HL-60/S4 treated with phorbol 12-myristate 13-acetate at 8.2 ng/mL for 4 days and 3 days (cell line): ENCODE data around the gene ZDHHC3.
"Not testable (repeated sequence)": the region's sequence is repeated elsewhere in the genome, so short reads cannot be mapped to it uniquely, and the experiment has no call there.

Source experiments
- in situ Hi-C: fragments of 300-500 bp; cut with MboI; formaldehyde crosslinking; loops from 2 replicates; pipeline ENCODE4 v1.15.0; 2022; ENCODE audit warnings: low sequenced_read_pairs

ZDHHC3 gene

GRCh38 chr3:44996556-44996969, 20.6 kb upstream of the ZDHHC3 start:
- in situ Hi-C loops, result no loop called here

DNA sequence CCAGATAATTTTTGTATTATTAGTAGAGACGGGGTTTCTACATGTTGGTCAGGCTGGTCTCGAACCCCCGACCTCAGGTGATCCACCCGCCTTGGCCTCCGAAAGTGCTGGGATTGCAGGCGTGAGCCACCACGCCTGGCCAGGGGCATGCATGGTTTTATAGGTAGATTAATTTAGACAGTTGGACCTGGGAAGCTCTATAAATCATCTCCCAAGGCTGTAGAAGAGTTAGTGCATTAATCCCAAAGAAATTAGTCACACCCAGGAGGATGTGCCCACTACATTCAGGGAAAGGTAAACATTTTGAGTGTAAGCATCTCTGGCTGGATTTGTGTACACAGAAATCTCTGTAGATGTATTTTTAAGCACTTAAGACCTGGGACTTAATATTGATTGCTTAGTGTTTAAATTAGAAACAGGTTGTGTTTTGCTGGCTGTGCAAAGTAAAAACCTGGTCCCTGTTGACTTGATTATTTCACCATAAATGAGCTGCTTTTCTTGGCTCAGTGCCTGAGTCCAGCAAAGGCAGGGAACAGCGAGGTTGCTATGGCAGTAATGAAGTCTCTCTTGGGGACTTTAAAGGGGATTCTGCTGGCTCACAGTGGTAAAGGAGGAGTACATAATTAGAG, 19.3 kb upstream of the ZDHHC3 start:
- in situ Hi-C loops, result no loop called here

GRCh38 chr3:44993471-44994205, 17.7 kb upstream of the ZDHHC3 start:
- in situ Hi-C loops, result no loop called here

GRCh38 chr3:44992555-44993470, 16.8 kb upstream of the ZDHHC3 start:
- in situ Hi-C loops, result no loop called here

- in situ Hi-C loops, result no loop called here
Observed at GRCh38 chr3:44991326-44991725, 15.4 kb upstream of the ZDHHC3 start.

DNA sequence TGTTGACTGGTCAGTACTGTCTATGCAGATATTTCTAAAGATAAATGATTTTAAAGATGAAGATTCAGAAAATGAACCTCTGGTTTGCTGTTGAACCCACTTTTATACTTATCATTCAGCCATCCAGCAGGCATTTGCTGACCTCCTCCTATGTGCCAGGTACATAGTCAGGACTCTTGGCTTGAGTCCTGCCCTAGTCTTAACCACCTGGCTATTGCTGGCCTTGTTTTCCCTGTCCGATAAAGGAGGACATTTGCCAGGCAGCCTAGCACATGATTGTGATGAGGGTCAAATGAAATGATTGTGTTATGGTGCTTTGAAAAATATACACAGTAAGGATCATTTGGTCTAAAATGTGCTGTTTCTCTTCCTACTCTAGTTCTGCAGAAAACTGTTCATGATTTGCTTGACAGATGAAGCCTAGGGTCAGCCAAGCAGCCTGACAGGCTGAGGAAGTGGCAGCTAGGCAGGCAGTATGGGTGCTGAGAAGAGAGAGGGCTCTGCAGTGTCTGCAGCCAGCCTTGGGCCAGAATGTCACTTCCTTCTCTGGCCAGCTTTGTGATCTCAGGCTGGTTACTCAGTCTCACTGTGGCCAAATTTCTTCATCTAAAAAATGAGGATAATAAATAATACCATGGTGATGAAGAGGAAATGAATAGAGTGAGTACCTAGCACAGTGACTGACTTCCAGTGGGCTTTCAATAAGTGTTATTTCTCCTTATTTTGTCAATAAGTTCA, 13.8 kb upstream of the ZDHHC3 start:
- in situ Hi-C loops, result no loop called here

DNA sequence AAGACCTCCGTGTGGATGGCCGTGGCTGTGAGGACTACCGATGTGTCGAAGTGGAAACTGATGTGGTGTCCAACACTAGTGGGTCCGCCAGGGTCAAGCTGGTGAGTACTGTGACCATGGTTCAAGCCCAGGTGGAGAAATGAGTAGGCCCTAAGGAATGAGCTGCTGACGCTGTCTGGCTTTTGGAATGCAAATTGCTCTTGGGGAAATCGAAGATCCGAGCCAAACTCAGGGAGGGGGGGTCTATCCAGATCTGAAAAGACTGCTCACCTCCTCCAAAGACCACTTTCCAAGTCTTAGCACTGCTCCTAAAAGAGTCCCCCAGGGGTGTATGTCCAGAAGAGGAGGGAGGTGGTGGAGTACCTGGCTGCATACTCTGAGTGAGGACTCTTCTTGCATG, 13.2 kb upstream of the ZDHHC3 start:
- in situ Hi-C loops, result no loop called here

DNA sequence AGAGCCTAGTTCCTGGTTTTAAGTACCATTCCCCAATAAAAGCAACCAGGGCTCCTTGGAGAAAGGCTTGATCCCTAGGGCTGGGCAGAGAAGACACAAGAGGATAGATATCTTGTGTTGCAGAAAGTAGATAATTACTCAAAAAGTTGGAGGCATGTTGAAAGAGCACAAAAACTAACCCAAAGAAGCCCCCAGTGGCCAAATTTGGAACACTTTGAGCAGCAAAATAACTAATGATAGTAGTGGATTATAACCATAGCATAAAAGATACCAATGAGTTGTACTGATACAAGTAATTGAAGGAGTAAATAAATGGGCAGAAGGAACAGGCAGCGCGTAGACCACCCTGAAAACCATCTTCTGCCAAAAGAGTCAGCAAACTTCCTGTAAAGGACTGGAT, 12.1 kb upstream of the ZDHHC3 start:
- in situ Hi-C loops, result no loop called here

- in situ Hi-C loops, result no loop called here
Observed at GRCh38 chr3:44987332-44987731, 11.4 kb upstream of the ZDHHC3 start.

DNA sequence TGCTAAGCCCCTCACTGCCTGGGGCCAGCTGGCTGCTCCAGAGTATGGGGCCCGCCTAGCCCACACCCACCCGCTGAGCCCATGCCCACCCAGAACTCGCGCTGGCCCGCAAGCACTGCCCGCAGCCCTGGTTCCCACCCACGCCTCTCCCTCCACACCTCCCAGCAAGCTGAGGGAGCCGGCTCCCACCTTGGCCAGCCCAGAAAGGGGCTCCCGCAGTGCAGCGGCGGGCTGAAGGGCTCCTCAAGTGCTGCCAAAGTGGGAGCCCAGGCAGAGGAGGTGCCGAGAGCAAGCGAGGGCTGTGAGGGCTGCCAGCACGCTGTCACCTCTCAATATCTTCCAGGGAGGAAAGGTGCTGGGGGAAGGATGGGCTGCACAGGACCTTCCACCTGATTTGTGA, 10.4 kb upstream of the ZDHHC3 start:
- in situ Hi-C loops, result not testable (repeated sequence)

DNA sequence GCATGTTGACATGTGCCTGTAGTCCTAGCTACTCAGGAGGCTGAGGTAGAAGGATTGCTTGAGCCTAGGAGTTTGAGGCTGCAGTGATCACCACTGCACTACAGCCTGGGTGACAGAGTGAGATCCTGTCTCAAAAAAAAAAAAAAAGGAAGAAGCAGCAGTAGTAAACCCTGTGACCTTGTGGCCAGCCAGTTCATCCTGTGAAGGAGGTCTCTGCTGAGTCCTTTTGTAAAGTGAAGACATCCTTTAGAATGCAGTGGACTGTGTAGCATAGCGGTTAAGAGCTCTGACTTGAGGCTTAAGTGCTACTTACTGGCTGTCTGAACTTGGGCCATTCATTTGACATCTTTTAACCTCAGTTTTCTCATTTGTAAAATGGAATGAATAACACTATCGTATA, 8.4 kb upstream of the ZDHHC3 start:
- in situ Hi-C loops, result no loop called here

- in situ Hi-C loops, result no loop called here
Observed at GRCh38 chr3:44983484-44983941, 7.5 kb upstream of the ZDHHC3 start.

DNA sequence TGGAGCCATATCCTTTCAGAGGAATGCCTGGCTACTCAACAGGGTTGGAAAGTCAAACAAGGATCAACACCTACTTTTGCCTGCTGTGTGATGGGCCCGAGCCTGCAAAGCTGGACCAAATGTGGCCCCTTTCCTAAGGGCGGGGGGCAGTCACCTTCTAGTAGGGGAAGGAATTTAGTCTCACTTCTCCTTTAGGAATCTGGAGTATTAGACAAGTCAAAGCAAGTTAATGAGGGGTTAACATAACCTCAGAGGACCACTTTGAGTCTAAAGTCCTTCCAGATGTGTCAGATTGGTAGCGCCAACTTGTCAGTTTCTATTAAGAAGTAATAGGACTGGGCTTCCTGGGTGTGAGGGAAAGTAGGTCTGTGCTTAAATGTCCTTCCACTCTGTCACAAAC, 6.8 kb upstream of the ZDHHC3 start:
- in situ Hi-C loops, result no loop called here

DNA sequence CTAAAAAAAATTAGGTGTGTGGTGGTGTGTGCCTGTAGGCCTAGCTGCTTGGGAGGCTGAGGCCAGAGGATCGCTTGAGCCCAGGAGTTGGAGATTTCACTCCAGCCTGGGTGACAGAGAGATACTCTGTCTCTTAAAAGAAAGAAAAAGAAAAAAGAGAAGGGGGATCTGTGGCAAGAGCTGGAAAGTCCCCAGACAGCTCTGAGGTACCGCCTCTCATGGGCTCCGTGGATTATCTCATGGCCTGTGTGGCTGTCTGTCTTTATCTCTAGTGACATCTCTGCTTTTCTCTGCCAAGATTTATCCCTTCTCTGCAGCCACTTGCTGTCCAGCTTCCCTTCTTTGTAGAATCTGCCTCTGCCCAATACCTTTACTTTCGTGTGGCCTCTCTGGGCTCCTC, 5.8 kb upstream of the ZDHHC3 start:
- in situ Hi-C loops, result no loop called here

DNA sequence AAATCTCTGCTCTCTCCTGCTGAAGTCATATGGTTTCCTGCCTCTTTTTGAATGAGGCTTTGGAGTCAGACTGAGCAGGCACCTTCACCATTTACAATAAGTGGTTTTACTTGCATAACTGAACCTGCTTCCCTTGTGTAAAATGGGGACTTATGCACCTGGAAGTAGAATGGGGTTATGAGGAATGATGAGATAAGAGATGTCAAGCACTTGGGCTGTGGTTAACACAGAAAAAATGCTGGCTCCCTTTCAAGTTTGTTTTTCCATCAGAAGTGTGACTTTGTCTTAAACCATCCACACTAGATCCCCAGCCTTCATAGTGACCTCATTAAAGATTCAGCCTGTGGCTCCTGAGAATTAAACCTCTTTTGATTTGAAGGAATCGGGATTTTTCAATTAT, 5.2 kb upstream of the ZDHHC3 start:
- in situ Hi-C loops, result no loop called here

GRCh38 chr3:44974416-44974815, 1.6 kb downstream of the ZDHHC3 start:
- in situ Hi-C loops, result no loop called here

- in situ Hi-C loops, result no loop called here
Observed at GRCh38 chr3:44970926-44971490, 5.0 kb downstream of the ZDHHC3 start.

DNA sequence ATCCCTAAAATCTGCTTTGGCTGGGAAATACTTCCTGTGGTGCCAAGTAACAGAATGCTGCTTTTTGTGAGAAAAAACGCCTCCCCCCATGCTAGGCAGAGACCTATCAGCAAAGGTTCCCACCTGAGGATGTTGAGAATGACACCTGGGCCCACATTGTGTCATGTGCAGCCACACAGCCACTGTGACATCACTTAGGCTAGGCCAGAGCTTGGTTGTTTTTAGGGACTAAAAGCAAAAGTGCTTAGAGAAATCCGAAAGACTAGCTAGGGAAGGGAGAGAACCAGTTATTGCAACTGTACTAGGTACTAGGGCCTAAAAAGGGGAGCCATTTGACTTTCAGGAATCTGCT, 6.2 kb downstream of the ZDHHC3 start:
- in situ Hi-C loops, result no loop called here

- in situ Hi-C loops, result no loop called here
Observed at GRCh38 chr3:44969154-44969827, 6.7 kb downstream of the ZDHHC3 start.

DNA sequence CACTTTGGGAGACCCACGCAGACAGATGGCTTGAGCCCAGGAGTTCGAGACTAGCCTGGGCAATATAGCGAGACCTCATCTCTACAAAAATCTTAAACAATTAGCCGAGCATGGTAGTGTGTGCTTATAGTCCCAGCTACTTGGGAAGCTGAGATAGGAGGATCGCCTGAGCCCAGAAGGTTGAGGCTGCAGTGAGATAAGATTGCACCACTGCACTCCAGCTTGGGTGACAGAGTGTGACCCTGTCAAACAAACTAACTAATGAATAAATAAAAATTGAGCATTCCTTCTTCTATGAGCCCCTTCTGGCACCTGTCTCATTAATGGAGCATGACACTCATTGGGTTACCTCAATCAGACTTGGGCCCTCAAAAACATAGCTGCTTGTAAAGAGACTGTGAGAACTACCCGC, 7.5 kb downstream of the ZDHHC3 start:
- in situ Hi-C loops, result no loop called here
